Tibial nerve (tissue), 4 donors: Measurements from ENCODE around the gene SERTM1.

Experiments used
- CTCF ChIP-seq, 5 experiments: fragments of 200-600 bp in 3 of 5; fragments of 450-650 bp in 2 of 5; sonication (generic) in 3 of 5; IDR thresholded peaks; one replicate each; pipeline ENCODE4 v1.5.1; 2016 to 2019; ENCODE audit warnings: antibody characterized with exemption in 5 of 5, mild to moderate bottlenecking in 3 of 5, moderate library complexity in 2 of 5
- EP300 ChIP-seq, 2 donors: sonication (generic); formaldehyde crosslinking; IDR thresholded peaks; one replicate each; pipeline ENCODE4 v1.6.1; 2017; ENCODE audit warnings: antibody characterized with exemption in 2 of 2, mild to moderate bottlenecking in 1 of 2

- TF ChIP-seq EP300 (IDR thresholded peaks at IDR 0.05) (no peak), CTCF (IDR thresholded peaks at IDR 0.05) (no peak)
These were observed 44.8 kb upstream of the SERTM1 start for GRCh38 chr13:36629057-36629385.
